ENCODE results near the gene KIAA1217.

Gene KIAA1217

DNA sequence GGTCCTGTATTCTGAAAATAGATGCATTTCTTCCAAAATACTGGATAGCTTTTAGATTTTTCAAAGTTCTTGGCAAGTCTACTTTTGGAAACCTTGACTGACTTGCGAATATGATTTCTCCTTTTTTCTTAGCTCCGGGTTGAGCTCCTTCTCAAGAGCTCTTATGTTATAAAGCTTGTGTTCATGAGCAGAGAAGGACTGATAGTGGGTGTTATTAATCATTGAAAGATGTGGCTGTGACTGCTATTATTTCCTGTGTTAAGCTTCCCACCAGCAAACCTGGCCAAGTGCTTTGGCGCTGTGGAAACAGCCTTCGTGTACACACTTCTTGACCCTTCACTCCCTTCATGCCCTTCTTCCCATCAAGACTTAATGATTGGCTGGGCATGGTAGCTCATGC is 98.2 kb downstream of the KIAA1217 start:
- POLR2A ChIA-PET: no interaction called here

More for the DNA sequence above, 98.2 kb downstream of the KIAA1217 start:
- no peak overlapping the region for H3K27ac ChIP-seq (ENCODE audit: extremely low read depth, low read depth, low read length)
- H3K36me3 ChIP-seq (ENCODE audit: control insufficient read depth in 2 of 2, insufficient read depth in 1 of 2, low read length in 2 of 2): no peaks in the 10 kb centered on the region
- H3K4me1 ChIP-seq (ENCODE audit: control insufficient read depth, insufficient read depth, low read length): no peaks in the 10 kb centered on the region
- TF ChIP-seq, protein P1, sequence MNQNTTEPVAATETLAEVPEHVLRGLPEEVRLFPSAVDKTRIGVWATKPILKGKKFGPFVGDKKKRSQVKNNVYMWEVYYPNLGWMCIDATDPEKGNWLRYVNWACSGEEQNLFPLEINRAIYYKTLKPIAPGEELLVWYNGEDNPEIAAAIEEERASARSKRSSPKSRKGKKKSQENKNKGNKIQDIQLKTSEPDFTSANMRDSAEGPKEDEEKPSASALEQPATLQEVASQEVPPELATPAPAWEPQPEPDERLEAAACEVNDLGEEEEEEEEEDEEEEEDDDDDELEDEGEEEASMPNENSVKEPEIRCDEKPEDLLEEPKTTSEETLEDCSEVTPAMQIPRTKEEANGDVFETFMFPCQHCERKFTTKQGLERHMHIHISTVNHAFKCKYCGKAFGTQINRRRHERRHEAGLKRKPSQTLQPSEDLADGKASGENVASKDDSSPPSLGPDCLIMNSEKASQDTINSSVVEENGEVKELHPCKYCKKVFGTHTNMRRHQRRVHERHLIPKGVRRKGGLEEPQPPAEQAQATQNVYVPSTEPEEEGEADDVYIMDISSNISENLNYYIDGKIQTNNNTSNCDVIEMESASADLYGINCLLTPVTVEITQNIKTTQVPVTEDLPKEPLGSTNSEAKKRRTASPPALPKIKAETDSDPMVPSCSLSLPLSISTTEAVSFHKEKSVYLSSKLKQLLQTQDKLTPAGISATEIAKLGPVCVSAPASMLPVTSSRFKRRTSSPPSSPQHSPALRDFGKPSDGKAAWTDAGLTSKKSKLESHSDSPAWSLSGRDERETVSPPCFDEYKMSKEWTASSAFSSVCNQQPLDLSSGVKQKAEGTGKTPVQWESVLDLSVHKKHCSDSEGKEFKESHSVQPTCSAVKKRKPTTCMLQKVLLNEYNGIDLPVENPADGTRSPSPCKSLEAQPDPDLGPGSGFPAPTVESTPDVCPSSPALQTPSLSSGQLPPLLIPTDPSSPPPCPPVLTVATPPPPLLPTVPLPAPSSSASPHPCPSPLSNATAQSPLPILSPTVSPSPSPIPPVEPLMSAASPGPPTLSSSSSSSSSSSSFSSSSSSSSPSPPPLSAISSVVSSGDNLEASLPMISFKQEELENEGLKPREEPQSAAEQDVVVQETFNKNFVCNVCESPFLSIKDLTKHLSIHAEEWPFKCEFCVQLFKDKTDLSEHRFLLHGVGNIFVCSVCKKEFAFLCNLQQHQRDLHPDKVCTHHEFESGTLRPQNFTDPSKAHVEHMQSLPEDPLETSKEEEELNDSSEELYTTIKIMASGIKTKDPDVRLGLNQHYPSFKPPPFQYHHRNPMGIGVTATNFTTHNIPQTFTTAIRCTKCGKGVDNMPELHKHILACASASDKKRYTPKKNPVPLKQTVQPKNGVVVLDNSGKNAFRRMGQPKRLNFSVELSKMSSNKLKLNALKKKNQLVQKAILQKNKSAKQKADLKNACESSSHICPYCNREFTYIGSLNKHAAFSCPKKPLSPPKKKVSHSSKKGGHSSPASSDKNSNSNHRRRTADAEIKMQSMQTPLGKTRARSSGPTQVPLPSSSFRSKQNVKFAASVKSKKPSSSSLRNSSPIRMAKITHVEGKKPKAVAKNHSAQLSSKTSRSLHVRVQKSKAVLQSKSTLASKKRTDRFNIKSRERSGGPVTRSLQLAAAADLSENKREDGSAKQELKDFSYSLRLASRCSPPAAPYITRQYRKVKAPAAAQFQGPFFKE (tag by site-specific recombination; IDR thresholded peaks at IDR 0.05; ENCODE audit: borderline replicate concordance): no peak
- TF ChIP-seq ZNF2 (tag by site-specific recombination; IDR thresholded peaks at IDR 0.05) (no peak), ZNF292 (tag by site-specific recombination; IDR thresholded peaks at IDR 0.05; ENCODE audit: borderline replicate concordance, low read depth) (no peak), ZNF16 (tag by site-specific recombination; IDR thresholded peaks at IDR 0.05; ENCODE audit: low read depth) (no peak), ZNF354C (tag by site-specific recombination; IDR thresholded peaks at IDR 0.05; ENCODE audit: borderline replicate concordance, low read depth) (no peak), YY1 (tag by site-specific recombination; IDR thresholded peaks at IDR 0.05) (no peak), ZNF394 (tag by site-specific recombination; IDR thresholded peaks at IDR 0.05; ENCODE audit: borderline replicate concordance) (no peak), ZNF623 (tag by site-specific recombination; IDR thresholded peaks at IDR 0.05) (no peak), ZNF544 (tag by site-specific recombination; IDR thresholded peaks at IDR 0.05) (no peak), ZNF274 (IDR thresholded peaks at IDR 0.05; ENCODE audit: low read length) (no peak), ZNF274 (tag by site-specific recombination; IDR thresholded peaks at IDR 0.05; ENCODE audit: borderline replicate concordance) (no peak), ZNF23 (tag by site-specific recombination; IDR thresholded peaks at IDR 0.05; ENCODE audit: borderline replicate concordance) (no peak), ZNF658 (tag by site-specific recombination; IDR thresholded peaks at IDR 0.05) (no peak), ZNF24 (tag by site-specific recombination; IDR thresholded peaks at IDR 0.05) (no peak), ZBTB10 (tag by site-specific recombination; IDR thresholded peaks at IDR 0.05) (no peak), ZNF335 (tag by site-specific recombination; conservative IDR thresholded peaks at IDR 0.05) (no peak)
- TF ChIP-seq, protein P2, sequence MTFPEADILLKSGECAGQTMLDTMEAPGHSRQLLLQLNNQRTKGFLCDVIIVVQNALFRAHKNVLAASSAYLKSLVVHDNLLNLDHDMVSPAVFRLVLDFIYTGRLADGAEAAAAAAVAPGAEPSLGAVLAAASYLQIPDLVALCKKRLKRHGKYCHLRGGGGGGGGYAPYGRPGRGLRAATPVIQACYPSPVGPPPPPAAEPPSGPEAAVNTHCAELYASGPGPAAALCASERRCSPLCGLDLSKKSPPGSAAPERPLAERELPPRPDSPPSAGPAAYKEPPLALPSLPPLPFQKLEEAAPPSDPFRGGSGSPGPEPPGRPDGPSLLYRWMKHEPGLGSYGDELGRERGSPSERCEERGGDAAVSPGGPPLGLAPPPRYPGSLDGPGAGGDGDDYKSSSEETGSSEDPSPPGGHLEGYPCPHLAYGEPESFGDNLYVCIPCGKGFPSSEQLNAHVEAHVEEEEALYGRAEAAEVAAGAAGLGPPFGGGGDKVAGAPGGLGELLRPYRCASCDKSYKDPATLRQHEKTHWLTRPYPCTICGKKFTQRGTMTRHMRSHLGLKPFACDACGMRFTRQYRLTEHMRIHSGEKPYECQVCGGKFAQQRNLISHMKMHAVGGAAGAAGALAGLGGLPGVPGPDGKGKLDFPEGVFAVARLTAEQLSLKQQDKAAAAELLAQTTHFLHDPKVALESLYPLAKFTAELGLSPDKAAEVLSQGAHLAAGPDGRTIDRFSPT (tag by site-specific recombination; IDR thresholded peaks at IDR 0.05): no peak
- TF ChIP-seq, protein P3, sequence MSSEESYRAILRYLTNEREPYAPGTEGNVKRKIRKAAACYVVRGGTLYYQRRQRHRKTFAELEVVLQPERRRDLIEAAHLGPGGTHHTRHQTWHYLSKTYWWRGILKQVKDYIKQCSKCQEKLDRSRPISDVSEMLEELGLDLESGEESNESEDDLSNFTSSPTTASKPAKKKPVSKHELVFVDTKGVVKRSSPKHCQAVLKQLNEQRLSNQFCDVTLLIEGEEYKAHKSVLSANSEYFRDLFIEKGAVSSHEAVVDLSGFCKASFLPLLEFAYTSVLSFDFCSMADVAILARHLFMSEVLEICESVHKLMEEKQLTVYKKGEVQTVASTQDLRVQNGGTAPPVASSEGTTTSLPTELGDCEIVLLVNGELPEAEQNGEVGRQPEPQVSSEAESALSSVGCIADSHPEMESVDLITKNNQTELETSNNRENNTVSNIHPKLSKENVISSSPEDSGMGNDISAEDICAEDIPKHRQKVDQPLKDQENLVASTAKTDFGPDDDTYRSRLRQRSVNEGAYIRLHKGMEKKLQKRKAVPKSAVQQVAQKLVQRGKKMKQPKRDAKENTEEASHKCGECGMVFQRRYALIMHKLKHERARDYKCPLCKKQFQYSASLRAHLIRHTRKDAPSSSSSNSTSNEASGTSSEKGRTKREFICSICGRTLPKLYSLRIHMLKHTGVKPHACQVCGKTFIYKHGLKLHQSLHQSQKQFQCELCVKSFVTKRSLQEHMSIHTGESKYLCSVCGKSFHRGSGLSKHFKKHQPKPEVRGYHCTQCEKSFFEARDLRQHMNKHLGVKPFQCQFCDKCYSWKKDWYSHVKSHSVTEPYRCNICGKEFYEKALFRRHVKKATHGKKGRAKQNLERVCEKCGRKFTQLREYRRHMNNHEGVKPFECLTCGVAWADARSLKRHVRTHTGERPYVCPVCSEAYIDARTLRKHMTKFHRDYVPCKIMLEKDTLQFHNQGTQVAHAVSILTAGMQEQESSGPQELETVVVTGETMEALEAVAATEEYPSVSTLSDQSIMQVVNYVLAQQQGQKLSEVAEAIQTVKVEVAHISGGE (tag by site-specific recombination; conservative IDR thresholded peaks at IDR 0.05; ENCODE audit: low read depth): no peak
- H3K4me3 ChIP-seq (ENCODE audit: low read depth, low read length): no peak overlapping the region
- CTCF ChIA-PET: interaction anchor here (0.6 kb wide), 1 partner anchor 192 kb away, joined by 4 read pairs; no protein-coding TSS in a partner anchor
- H3K9me3 ChIP-seq (ENCODE audit: control insufficient read depth, insufficient read depth, low read depth, low read length): no peaks in the 10 kb centered on the region
